ENCODE data around the gene FAM171A1.
"Not testable (repeated sequence)": the region's sequence is repeated elsewhere in the genome, so short reads cannot be mapped to it uniquely, and the experiment has no call there.

Gene FAM171A1

DNA sequence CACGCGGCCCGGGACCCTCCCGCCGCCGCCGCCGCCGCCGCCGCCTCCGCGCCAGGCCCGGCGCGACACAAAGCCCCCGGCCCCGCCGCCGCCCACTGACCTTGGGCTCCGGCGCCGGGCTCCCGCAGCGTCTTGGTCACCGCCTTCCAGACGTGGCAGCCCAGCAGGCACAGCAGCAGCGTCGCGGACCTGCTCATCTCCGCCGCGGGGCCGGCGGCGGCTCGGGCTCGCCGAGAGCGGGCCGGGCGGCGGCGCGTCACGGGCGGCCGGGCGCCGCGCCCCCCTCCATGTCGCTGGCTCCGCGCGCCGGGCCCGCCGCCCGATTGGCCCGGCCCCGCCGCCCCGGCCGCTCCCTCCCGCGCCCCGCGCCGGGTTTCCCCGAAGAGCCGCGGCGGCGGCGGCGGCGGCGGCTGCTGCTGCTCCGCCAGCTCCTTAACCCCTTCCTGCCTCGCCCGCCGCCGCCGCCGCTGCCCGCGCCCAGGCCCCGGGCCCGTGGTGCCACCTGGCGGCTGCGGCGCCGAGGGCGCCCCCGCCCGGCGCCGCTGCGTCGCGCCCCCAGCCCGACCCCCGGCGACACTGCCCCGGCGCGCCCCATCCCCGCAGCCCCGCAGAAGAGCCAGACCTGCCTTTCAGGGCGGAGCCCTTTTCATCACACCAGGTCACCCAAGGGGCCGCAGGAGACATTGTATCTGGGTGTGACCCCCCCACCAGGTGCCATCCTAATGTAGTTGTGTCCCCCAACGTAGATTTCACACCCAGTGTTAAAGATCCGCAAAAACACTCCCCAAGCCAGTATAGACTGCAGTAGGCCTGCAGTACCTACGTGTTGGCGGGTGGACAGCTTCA lies at the start of gene FAM171A1:
TSS of gene FAM171A1 (minus strand) at position 434 of the 846 bp plus-strand sequence. CDS start at position 197, 237 bp downstream.
- peak; percentile 34 to 68 (median 55) for DNase-seq

DNA sequence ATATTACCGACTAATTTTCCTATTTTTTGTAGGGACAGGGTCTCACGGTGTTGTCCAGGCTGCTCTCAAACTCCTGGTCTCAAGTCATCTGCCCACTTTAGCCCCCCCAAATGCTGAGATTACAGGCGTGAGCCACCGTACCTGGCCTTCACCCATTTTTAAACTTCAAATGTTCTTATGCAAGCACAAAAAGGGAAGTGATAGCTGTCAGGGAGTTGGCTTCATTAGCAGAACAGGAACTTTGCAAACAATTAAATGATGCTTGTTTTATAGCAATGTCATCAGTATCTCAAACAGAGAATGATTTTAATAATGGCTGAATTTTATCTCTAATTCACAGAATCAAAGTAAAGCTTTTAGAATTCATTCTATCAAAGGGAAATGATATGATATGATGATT lies 49.8 kb upstream of the FAM171A1 start:
- DNase-seq, result no peak

DNA sequence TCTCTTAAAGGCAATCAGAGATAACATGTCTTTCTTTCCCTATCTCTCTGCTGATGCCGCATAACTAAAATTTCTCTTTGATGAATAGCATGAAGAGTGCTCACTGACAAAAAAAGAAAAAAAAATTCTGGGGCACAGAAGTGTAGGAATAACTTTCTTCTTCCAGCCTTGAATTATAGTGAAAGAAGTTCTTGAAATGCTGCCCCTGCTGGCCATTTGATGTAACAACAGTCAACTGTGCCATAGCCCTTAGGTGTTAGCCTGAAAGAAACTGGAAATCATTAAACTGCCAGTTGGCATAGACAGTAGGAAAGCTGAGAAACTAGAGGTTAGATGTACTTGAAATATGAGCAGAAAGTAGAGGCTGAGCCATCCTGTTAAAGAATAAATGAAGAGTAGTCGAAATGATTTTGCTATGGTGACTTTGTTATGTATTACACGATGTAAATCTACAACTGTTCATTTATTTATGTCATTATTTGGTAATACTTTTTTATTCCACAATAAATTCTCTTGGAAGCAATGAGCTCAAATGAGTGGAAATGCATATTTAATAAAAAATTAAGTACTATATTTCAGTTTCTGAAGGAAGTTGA lies 48.3 kb upstream of the FAM171A1 start:
- DNase-seq, result peak; percentile 1 to 31 (median 18)

DNA sequence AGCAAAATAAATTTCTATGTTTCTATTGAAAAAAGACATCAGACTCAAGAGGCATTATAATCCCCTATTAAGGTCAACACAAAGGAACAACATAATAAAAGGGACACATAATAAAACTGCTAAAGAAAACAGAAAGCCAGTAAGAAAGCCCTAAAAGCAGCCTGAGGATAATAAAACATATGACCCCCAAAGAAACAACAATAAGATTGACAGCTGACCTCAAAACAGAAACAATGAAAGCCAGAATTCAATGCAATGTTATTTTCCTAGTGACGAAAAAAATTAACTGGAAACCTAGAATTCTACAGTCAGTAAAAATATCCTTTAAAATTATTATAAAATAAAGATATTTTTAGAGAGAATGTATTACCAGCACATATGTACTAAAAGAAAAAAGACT lies 44.9 kb upstream of the FAM171A1 start:
- DNase-seq, result no peak

DNA sequence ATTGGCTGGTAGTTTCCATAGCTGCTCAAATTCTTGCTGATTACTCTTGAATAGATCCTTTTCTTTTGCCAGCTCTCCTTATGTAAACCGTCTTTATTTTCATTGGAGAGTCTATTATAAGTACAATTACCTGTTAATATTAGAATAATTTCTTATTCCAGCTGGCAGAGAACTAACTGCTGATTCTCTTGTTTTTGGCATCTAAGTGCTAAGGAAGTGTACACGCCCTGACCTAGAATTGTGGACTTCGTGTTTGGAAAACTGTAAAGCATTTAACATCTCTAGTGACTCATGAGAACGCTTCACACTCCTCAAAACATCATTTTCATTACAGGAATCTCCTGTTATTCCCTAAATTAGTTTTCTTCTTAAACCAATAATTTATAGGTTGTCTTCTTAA lies 39.9 kb upstream of the FAM171A1 start:
- DNase-seq, result no peak

DNA sequence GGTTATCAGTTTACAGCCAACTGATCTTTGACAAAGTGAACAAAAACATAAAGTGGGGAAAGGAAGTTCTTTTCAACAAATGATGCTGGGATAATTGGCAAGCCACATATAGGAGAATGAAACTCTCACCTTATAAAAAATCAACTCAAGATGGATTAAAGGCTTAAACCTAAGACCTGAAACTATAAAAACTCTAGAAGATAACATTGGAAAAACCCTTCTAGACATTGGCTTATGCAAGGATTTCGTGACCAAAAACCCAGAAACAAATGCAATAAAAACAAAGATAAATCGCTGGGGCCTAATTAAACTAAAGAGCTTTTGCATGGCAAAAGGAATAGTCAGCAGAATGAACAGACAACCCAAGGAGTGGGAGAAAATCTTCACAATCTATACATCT lies 38.3 kb upstream of the FAM171A1 start:
- not testable (repeated sequence) for DNase-seq

DNA sequence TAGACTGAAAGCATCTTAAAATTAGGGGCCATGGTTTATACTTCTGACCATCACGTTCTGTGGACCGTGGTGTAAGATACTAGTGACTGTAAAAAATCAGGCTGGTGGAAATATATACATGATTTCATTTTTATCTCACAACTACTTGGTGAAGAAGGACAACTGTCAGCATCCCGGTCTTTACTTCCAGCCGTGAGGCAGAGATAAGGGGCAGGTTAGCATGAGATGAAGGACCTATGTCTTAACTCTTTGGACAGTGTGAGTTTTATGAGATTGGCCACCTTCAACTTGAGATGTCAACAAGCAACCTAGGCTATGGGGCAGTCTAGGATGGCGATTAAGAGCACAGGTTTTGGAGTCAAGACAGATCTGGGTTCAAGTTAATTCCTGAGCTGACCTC lies 37.5 kb upstream of the FAM171A1 start:
- DNase-seq, result no peak

DNA sequence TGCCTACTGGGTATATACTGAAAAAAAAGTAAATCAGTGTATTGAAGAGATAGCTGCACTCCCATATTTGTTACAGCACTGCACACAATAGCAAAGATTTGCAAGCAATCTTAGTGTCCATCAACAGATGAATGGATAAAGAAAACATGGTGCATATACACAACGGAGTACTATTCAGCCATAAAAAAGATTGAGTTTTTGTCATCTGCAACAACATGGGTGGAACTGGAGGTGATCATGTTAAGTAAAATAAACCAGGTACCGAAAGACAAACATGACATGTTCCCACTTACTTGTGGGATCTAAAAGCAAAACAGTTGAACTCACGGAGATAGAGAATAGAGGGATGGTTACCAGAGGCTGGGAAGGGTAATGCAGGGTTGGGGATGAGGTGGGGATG lies 34.2 kb upstream of the FAM171A1 start:
- no peak for DNase-seq

DNA sequence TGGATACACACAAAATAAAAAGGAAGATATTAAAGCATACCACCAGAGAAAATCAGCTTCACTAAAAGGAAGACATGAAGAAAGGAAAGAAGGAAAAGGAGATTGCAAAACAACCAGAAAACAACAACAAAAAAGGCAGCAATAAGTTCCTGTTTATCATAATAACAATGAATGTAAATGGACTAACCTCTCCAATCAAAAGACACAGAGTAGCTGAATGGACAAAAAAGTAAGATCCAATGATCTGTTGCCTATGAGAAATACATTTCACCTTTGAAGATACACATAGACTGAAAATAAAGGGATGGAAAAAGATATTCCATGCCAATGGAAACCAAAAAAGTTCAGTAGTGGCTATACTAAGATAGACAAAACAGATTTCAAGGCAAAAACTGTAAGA lies 30.3 kb upstream of the FAM171A1 start:
- DNase-seq, result no peak

DNA sequence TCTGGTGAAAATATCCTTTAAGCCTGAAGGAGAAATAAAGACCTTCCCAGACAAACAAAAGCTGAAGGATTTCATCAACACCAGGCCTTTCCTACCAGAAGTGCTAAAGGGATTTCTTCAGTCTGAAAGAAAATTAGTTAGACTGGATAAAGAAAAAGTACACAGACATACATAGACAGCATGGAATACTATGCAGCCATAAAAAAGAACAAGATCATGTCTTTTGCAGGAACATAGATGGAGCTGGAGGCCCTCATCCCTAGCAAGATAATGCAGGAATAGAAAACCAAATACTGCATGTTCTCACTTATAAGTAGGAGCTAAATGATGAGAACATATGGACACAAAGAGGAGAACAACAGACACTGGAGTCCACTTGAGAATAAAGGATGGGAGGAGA lies 29.4 kb upstream of the FAM171A1 start:
- not testable (repeated sequence) for DNase-seq

DNA sequence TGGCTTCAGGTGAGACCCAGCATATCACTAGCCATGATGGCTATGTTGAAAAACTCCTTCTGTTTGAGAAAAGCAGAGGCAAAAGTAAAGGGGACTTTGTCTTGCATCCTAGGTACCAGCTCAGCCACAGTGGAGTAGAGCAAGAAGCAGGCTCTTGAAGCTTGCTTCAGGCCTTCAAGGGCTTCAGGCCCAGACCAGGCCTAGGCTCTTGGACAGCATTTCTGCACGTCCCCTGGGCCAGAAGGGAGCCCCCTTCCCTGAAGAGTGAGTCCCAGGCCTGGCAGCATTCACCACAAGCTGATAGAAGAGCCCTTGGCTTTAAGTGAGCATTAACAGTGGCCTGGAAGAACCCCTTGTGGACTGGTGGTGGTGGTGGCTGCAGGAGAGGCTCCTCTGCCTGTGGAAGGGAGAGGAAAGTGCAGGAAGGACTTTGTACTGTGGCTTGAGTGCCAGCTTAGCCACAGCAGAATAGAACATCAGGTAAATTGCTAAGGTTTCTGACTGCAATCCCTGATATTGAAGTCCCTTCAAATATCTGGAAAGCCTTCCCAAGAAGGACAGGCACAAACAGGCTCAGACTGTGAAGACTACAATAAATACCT lies 28.1 kb upstream of the FAM171A1 start:
- DNase-seq, result no peak

DNA sequence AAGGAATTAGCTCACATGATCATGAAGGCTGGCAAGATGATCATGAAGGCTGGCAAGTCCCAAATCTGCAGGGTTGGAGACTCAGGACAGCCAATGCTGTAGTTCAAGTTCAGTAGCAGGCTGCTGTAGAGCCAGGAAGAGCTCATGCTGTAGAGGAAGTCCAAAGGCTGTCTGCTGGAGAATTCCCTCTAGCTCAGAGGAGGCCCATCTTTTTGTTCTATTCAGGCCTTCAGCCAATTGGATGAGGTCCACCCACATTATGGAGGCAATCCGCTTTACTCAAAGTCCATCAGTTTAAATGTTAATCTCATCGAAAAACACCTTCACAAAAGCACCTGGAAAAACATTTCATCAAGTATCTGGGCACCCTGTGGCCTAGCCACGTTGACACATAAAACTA lies 24.8 kb upstream of the FAM171A1 start:
- DNase-seq, result no peak

DNA sequence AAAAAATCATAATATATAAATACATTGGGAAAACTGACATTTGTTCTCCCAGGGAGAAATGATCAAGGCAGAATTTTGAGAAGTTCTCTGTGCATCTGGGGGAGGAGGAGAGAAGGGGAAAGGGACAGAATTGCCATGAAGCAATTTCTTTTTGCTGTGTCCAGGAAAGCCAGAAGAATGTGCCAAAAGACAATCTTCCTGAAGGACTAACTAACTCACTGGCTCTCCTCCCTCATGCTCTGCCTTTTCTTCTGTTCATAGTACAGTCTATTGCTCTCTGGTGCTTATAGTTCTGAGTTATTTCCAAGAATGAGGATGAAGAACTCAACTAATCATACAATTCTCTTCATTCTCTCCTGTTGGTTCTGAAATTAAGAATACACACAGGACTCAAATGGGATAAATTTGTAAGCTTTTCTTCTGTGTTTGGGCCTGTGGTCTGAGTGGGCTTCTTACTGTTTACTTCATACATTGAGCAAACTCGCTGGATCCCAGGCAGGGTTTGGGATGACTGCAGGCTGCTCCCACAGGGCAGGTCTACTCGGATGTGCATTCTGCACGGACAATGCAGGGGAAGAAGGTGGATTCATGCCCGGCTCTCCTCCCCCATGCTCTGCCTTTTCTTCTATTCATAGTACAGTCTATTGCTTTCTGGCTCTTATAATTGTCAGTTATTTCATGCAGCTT lies 22.2 kb upstream of the FAM171A1 start:
- no peak for DNase-seq

DNA sequence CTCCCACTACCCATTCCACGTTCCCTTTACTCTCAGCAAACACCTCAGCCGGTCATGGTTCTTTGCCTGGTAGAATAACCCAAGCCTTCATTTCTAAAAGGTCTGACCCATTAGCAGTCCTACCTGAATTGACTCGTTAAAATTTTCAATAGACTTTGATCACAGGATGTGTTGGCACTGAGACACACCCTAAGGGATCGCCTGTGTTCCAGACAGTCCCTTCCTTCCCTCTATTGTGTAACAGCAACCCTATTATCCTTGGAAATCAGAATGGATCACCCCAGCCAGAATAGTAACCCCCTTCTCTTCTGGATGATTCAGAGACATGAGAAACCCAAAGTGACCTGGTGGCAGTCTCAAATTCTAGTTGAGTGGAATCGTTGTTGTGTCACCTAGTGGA lies 20.4 kb upstream of the FAM171A1 start:
- DNase-seq, result no peak

DNA sequence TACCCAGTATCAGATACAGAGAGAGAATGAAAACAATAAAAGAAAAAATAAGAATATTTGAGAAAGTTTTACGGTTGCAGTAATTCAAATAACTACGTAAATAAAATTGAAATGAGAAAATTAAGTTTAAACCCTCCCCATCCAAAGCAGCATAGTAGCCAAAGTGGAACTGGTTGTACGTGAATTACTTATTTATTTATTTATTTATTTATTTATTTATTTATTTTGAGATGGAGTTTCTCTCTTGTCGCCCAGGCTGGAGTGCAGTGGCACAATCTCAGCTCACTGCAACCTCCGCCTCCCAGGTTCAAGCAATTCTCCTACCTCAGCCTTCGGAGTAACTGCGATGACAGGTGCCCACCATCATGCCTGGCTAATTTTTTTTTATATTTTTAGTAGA lies 17.1 kb upstream of the FAM171A1 start:
- DNase-seq, result not testable (repeated sequence)

DNA sequence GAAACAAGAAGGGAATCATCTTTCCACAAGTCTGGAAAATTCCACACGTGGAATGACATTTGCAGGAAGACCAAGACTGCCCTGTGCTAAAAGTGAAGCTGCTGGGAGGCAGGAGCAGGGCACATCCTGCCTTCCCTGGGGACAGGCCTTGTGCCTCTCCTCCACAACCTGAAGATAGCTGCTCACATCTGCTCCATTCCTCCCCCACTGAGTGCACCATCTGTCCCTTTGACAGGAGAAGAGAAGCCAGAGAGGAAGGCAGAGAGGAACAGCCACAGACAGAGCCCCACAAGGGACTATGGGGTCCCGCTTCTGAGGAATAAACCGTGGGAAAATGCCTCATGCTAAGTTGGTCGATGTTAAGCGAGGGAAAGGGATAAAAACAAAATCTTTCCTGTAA lies 15.9 kb upstream of the FAM171A1 start:
- no peak for DNase-seq

DNA sequence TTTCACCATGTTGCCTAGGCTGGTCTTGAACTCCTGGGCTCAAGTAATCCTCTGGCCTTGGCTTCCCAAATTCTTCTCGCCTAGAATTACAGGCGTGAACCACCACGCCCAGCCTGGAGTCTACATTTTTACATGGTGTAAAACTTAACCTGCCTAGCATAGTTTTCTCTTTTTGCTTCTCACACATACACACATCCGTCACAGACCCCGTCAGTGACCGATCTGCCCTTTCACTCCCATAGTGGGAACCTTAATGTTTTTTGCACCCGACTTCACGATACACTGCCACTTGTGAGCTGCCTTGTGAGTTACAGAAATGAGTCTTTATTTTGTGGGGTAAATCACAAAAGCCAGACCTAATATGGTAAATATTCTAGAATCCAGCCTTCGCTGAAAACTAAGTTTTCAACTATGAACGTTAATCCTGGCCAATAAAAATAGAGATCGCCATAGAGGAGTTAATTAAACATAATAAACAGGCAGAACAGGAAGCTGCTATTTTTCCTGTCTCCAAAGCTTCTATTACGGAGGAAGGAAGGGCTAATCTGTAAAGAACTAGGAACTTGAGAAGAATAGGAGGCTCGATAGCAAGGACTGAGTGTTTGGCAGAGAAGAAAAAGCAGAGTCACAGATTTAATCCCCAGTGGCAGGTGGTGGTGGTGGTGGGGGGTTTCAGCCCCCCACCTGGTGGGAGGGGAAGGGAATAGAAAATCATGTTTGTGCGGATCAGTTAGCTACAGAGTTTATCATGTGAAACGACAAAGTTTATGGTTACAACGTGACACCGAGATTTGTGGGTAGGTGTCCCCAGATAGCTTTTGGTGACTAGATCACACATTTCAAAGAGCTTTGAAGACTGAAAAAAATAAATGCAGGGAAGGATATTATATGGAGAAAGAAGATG lies 14.7 kb upstream of the FAM171A1 start:
- no peak for DNase-seq

DNA sequence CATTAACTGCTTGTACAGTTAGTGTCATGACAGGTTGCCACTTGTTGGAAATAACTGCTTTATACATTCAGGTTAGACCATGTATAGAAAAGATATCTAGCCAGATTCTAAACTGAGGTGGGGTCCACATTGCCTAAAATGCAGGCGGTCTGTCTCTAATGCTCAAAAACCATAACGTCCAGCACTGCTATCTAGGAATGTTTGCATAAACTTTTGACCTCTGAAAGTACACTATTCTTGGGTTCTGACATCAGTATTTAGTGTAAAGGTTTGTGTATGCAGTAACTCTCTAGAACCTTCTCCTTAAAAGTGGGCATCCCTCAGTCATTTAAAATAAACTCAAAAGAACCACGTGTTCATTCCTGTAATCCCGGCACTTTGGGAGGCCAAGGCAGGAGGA lies 10.3 kb upstream of the FAM171A1 start:
- DNase-seq, result no peak

DNA sequence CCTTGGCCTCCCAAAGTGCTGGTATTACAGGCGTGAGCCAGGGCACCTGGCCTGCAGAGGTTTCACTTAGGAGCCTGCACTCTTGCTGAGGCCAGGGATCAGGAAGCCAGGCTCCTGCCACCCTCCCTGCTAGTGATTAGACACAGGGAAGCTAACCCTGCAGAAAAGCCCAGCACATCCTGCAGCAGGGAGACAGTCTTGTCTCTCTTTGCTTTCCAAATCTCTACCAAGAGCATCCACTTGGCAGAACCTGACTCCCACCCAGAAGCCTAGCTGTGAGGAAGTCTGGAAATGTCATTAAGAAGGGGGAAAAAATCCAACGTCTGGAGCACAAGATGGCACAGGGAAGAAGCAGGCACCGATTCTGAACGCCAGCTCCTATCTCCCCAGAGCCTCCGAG lies 8.0 kb upstream of the FAM171A1 start:
- no peak for DNase-seq

DNA sequence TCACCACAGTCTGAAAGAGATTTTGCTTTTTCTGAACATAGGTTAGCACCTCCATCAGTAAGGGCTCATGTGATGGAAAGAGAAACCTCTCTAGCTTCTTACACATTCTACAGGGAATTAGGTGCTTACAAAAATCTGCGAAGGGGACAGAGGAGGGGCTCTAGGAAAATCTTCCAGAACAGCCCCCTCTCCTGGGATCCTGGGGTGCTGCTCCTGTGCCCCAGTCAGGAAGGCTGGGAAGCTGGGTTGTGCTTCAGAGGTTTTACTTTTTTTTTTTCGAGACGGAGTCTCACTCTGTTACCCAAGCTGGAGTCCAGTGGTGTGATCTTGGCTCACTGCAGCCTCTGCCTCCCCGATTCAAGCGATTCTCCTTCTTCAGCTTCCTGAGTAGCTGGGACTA lies 7.5 kb upstream of the FAM171A1 start:
- DNase-seq, result no peak

DNA sequence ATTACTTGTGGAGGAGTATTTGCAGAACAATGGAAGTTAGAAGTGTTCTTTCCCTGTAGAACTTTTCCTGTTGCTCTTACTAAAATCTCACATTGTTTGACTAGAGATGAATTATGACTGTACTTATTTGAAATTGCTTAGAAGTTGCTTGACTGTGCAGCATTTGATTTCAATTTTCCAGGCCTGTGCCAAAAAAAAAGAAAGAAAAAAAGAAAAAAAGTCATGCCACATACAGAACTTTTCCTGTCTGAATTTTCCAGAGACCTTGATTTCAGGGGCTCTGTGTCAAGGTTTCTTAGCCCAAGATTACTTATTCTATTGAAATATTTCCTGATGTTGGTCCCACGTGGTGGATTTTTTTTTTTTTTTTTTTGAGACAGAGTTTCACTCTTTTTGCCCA lies 3.5 kb upstream of the FAM171A1 start:
- no peak for DNase-seq

DNA sequence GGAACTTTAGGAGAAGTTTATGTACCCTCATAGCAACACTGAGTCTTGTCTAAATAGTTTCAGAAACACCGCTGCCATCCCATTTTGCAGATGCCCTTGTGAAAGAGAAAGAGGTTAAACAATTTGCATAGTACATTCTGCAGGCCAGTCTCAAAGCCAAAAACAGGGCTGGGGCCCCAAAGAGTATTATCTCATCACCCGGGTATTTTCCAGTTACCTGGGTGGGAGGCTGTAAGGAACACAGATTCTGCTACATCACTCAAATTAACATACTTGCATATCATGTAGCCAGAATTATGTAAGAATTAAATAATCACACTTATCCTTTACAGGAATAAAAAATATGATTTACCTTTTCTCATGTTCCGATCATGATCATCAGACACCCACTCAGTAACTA lies 3.1 kb upstream of the FAM171A1 start:
- no peak for DNase-seq

DNA sequence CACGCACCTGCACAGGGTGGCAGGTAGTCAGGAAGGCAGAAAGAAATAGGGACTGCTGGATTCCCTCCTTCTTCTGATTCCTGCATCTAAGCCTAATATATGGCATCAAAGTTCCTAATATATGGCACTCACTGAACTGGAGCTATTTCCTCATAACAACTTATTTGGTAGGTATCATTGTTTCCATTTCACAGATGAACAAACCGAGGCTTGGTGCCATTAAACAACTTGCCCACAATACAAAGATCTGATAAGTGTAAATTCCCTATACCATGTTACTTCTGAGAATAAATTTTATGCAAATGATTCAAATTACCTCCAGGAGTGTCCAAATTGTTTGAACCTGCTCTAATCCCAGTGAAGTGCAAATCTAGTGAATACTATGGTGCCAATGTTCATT lies 2.1 kb upstream of the FAM171A1 start:
- DNase-seq, result no peak

Data from NCI-H1417 (cell line).